HFFc6 (cell line): Measurements from ENCODE around the gene TMEM11. TPM values are rescaled to one million over a fixed set of nuclear protein-coding genes. Genes with fewer than 3 reads are reported as not detected.

ENCODE experiments used
- DNase-seq: peaks from one replicate; pipeline ENCODE4 v3.0.0-alpha.2; 2018
- H3K27ac Mint-ChIP-seq: 2 replicates; pipeline ENCODE4 v1.8.0; 2020; ENCODE audit warnings: mild to moderate bottlenecking, mixed read lengths
- H3K27me3 Mint-ChIP-seq: 2 replicates; pipeline ENCODE4 v1.8.0; 2021; ENCODE audit warnings: mild to moderate bottlenecking, moderate library complexity, mixed read lengths; ENCODE audit not compliant: insufficient read depth
- H3K36me3 Mint-ChIP-seq: 2 replicates; pipeline ENCODE4 v1.8.0; 2021; ENCODE audit warnings: low read depth, mixed read lengths
- H3K4me1 Mint-ChIP-seq: 2 replicates; pipeline ENCODE4 v1.8.0; 2020; ENCODE audit warnings: low read depth, mixed read lengths
- H3K4me3 Mint-ChIP-seq: 2 replicates; pipeline ENCODE4 v1.8.0; 2020; ENCODE audit warnings: mild to moderate bottlenecking, moderate library complexity, mixed read lengths
- H3K9me3 Mint-ChIP-seq: 2 replicates; pipeline ENCODE4 v1.8.0; 2020; ENCODE audit warnings: mild to moderate bottlenecking, mixed read lengths
- long read RNA-seq: library from polyadenylated mRNA; unstranded; transcript quantifications from one replicate; pipeline ENCODE4 v2.0.0, GENCODE V29; 2019
- total RNA-seq, 6 experiments: library from RNA; stranded (reverse); fragmentation: NEBNext Ultra II Directional; extraction: Animal tissue kit (Norgen Biotek cat#: 25700); gene quantifications; 2 replicates in 1 of 6; 3 replicates in 5 of 6; pipeline ENCODE4 v1.2.3, GENCODE V29; 2021
- TF ChIP-seq, protein P1 (sequence below): fragments of 200-600 bp; sonication (generic); IDR thresholded peaks from 2 replicates; pipeline ENCODE4 v1.5.0; 2021; ENCODE audit warnings: antibody characterized with exemption, mild to moderate bottlenecking

TMEM11 gene, protein sequence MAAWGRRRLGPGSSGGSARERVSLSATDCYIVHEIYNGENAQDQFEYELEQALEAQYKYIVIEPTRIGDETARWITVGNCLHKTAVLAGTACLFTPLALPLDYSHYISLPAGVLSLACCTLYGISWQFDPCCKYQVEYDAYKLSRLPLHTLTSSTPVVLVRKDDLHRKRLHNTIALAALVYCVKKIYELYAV
- total RNA-seq, result 10 to 100 TPM; 32.5 to 37.6 (median 33.9) TPM
- long read RNA-seq, transcript TMEM11-202 (3 exons, 1,246 nt), result minor isoform, 16 of 72 reads
- long read RNA-seq, transcript TMEM11-201 (2 exons, 2,095 nt), result major isoform, 50 of 72 reads
- long read RNA-seq, partial matches to known transcripts, result 0 of 72 reads
- long read RNA-seq, other reads (novel, unspliced or antisense), result 4 of 72 reads

DNA sequence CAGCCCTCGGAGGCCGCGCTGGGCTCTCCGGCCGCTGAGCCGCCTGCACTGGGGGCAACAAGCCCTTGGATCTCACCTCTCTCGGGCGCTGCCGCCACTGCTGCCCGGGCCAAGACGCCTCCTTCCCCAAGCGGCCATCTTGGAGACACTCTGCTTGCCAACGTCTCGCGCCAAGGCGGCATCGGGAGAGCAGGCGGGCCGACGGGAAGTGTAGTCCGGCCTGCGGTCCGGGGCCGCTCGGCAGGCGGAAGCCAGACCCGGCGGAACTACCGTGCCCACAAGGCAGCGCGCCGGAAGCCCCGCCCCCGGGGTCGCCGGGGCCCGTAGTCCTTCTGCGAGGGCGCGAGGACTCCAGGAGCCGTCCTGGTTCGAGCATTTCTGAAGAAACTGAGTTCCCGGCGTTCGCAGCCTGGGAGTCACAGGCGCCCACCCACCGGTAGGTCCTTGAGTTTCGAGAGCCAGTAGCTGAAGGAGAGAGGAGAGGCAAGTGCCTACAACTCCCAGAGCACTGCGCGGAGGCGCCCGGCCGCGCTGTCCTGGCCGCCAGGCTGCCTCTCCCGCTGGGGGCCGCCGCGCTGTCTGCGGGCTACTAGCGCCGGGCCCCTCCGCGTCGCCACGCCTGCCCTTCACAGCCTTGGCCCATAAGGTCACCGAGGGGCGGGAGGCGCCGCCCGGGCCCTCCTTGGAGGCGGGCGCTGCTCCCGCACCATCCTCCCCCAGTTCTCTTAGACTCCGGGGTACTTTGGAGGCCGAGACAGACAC is at the start of gene TMEM11:
Gene TMEM11, minus strand, starts transcription at position 147 of the 762 bp plus-strand sequence. Its CDS starts 9 bp downstream, at position 138.
- Mint-ChIP-seq H3K27me3 (no peaks in the 10 kb centered on the region; the same call in 1 of the 2 replicates), H3K4me1 (peaks cover 66% of the 10 kb centered on the region), H3K4me3 (peak within 1 kb of the TSS; percentile 97), H3K9me3 (no peaks in the 10 kb centered on the region), H3K27ac (peak within 1 kb of the TSS; percentile 94), H3K36me3 (peaks cover 7% of the 10 kb centered on the region; the same call in 1 of the 2 replicates)
- DNase-seq, result peak; percentile 95
- TF ChIP-seq, protein P1, sequence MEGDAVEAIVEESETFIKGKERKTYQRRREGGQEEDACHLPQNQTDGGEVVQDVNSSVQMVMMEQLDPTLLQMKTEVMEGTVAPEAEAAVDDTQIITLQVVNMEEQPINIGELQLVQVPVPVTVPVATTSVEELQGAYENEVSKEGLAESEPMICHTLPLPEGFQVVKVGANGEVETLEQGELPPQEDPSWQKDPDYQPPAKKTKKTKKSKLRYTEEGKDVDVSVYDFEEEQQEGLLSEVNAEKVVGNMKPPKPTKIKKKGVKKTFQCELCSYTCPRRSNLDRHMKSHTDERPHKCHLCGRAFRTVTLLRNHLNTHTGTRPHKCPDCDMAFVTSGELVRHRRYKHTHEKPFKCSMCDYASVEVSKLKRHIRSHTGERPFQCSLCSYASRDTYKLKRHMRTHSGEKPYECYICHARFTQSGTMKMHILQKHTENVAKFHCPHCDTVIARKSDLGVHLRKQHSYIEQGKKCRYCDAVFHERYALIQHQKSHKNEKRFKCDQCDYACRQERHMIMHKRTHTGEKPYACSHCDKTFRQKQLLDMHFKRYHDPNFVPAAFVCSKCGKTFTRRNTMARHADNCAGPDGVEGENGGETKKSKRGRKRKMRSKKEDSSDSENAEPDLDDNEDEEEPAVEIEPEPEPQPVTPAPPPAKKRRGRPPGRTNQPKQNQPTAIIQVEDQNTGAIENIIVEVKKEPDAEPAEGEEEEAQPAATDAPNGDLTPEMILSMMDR, result peak; percentile 43

GRCh38 chr17:21263376-21263775 is 49.4 kb upstream of the TMEM11 start:
- Mint-ChIP-seq H3K27ac (no peak overlapping the region), H3K9me3 (no peaks in the 10 kb centered on the region), H3K4me3 (no peak overlapping the region), H3K36me3 (no peaks in the 10 kb centered on the region), H3K27me3 (peaks cover 10% of the 10 kb centered on the region; the same call in 1 of the 2 replicates), H3K4me1 (peaks cover 8% of the 10 kb centered on the region)
- TF ChIP-seq, protein P1, result no peak
- no peak for DNase-seq

DNA sequence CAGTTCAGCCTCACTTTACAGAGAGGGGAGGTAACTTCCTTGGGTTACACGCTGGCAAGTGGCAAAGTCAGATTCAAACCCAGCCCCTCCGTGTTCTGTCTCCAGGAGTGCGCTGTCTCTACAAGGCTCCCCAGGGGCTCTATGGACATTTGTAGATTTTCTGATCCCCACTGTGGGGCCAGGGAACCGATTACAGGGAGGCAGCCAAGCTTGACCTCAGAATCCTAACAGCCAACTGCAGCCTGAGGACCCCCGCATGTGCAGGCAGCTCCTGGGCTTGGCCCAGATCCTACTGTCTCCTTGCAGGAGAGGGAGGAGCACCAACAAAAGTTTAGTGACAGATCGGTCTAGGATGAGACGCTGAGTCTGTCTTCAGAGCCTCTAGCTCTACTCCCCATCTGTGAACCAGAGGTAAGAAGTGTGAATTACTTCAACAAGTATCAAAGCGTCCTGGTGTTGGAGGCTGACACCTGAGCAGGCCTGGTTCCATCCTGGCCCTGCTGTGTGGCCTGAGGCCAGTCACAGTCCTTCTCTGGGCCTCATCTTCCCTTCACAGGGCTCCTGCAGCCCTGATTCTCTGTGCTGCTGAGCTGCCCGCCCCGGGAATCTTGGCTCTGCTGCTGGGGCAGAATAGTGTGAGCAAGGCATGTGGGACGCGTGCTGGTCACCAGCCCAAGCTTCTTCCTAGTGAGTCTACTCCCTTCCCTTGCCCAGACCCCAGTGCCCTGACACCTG is 48.5 kb upstream of the TMEM11 start:
- TF ChIP-seq, protein P1, result no peak
- no peak overlapping the region for H3K4me3 Mint-ChIP-seq
- H3K4me1 Mint-ChIP-seq, result peaks cover 13% of the 10 kb centered on the region
- H3K9me3 Mint-ChIP-seq, result no peaks in the 10 kb centered on the region
- H3K27me3 Mint-ChIP-seq, result peaks cover 10% of the 10 kb centered on the region; the same call in 1 of the 2 replicates
- H3K27ac Mint-ChIP-seq, result no peak overlapping the region; the same call in 1 of the 2 replicates
- H3K36me3 Mint-ChIP-seq, result no peaks in the 10 kb centered on the region
- DNase-seq, result no peak

DNA sequence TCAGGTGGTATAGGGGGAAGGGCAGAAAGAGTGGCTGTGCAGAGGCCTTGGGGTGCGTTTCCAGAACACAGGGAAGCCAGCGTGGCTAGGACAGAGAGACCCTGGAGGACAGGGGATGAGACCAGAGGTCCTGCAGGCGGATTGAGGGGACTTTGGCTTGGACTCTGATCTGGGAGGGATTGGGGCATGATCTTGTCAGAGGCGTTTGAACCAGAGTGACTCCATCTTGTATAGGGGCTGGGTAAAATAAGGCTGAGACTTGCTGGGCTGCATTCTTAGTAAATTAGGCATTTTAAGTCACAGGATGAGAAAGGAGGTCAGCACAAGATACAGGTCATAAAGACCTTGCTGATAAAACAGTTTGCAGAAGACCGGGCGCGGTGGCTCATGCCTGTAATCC is 44.6 kb upstream of the TMEM11 start:
- Mint-ChIP-seq H3K4me1 (peaks cover 13% of the 10 kb centered on the region), H3K27me3 (no peaks in the 10 kb centered on the region), H3K4me3 (no peak overlapping the region), H3K36me3 (no peaks in the 10 kb centered on the region), H3K9me3 (no peaks in the 10 kb centered on the region), H3K27ac (no peak overlapping the region)
- no peak for DNase-seq
- TF ChIP-seq, protein P1, result no peak
